Peyer's patch (tissue), 4 donors: Measurements from ENCODE around the gene CNKSR3.

Source experiments
- POLR2A ChIP-seq, 2 donors: fragments of 450-650 bp; IDR thresholded peaks; one replicate each; pipeline ENCODE4 v1.5.1; 2017; ENCODE audit warnings: antibody characterized with exemption in 2 of 2, mild to moderate bottlenecking in 2 of 2, moderate library complexity in 2 of 2
- TF ChIP-seq, protein P1 (sequence below), 6 experiments: fragments of 450-650 bp in 4 of 6; fragments of 200-600 bp in 2 of 6; sonication (generic) in 1 of 6; IDR thresholded peaks; one replicate each; pipeline ENCODE4 v1.5.1; 2017 to 2019; ENCODE audit warnings: antibody characterized with exemption in 6 of 6, mild to moderate bottlenecking in 3 of 6, moderate library complexity in 1 of 6

DNA sequence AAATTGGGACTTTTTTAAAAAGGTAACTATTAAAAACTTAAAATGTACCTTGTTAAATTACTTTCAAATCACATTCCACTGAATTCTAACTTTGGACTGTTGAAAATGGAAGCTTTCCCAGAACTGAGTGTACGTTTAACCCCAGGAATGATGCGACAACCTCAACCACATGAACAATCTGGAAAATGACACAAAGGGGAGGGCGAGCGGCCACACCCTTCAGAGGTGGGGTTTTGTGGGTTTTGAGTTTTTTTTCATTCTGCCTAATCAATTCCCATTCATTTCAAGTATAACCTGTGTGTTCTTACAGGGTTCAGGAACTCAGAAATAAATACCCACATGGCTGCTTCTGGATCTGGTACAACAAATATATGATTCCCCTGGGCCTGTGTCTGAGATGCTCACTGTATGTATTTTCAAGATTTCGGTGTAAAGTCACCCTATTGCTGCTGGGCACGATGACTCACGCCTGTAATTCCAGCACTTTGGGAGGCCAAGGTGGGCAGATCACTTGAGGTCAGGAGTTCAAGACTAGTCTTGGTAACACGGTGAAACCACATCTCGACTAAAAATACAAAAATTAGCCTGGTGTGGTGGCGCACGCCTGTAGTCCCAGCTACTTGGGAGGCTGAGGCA is 21.6 kb downstream of the CNKSR3 start:
- TF ChIP-seq, protein P1, sequence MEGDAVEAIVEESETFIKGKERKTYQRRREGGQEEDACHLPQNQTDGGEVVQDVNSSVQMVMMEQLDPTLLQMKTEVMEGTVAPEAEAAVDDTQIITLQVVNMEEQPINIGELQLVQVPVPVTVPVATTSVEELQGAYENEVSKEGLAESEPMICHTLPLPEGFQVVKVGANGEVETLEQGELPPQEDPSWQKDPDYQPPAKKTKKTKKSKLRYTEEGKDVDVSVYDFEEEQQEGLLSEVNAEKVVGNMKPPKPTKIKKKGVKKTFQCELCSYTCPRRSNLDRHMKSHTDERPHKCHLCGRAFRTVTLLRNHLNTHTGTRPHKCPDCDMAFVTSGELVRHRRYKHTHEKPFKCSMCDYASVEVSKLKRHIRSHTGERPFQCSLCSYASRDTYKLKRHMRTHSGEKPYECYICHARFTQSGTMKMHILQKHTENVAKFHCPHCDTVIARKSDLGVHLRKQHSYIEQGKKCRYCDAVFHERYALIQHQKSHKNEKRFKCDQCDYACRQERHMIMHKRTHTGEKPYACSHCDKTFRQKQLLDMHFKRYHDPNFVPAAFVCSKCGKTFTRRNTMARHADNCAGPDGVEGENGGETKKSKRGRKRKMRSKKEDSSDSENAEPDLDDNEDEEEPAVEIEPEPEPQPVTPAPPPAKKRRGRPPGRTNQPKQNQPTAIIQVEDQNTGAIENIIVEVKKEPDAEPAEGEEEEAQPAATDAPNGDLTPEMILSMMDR (IDR thresholded peaks at IDR 0.05): no peak
- TF ChIP-seq POLR2A (IDR thresholded peaks at IDR 0.05): no peak
